NCI-H226 (cell line): ENCODE measurements around the gene PTCH1.

ENCODE experiments used
- DNase-seq: peaks from one replicate; pipeline ENCODE4 v3.0.0-alpha.2; 2015

PTCH1 gene

GRCh38 chr9:95497772-95498171 lies 19.0 kb downstream of the PTCH1 start:
- DNase-seq = no peak

GRCh38 chr9:95496687-95497086 lies 20.1 kb downstream of the PTCH1 start:
- no peak for DNase-seq

- DNase-seq = no peak
Measured at GRCh38 chr9:95495961-95496360, 20.8 kb downstream of the PTCH1 start.

- no peak for DNase-seq
Measured at GRCh38 chr9:95495529-95495928, 21.2 kb downstream of the PTCH1 start.

- DNase-seq = no peak
Measured at GRCh38 chr9:95494416-95495371, 22.1 kb downstream of the PTCH1 start.

GRCh38 chr9:95494022-95494415 lies 22.8 kb downstream of the PTCH1 start:
- no peak for DNase-seq

GRCh38 chr9:95493402-95493801 lies 23.4 kb downstream of the PTCH1 start:
- no peak for DNase-seq

- no peak for DNase-seq
Measured at GRCh38 chr9:95491543-95492320, 25.0 kb downstream of the PTCH1 start.

- DNase-seq = no peak
Measured at GRCh38 chr9:95488954-95489353, 27.8 kb downstream of the PTCH1 start.

GRCh38 chr9:95486318-95486717 lies 30.5 kb downstream of the PTCH1 start:
- DNase-seq = no peak

GRCh38 chr9:95484225-95484624 lies 32.5 kb downstream of the PTCH1 start:
- DNase-seq = no peak

GRCh38 chr9:95483431-95483830 lies 33.3 kb downstream of the PTCH1 start:
- no peak for DNase-seq

- DNase-seq = no peak
Measured at GRCh38 chr9:95482621-95483020, 34.1 kb downstream of the PTCH1 start.

GRCh38 chr9:95481000-95481399 lies 35.8 kb downstream of the PTCH1 start:
- no peak for DNase-seq

- no peak for DNase-seq
Measured at GRCh38 chr9:95480346-95480745, 36.4 kb downstream of the PTCH1 start.

- DNase-seq = no peak
Measured at GRCh38 chr9:95479330-95479729, 37.4 kb downstream of the PTCH1 start.

- no peak for DNase-seq
Measured at GRCh38 chr9:95478335-95478734, 38.4 kb downstream of the PTCH1 start.

GRCh38 chr9:95477885-95478284 lies 38.9 kb downstream of the PTCH1 start:
- DNase-seq = no peak

- no peak for DNase-seq
Measured at GRCh38 chr9:95477441-95477840, 39.3 kb downstream of the PTCH1 start.

GRCh38 chr9:95468791-95469190 lies 48.0 kb downstream of the PTCH1 start:
- DNase-seq = no peak

GRCh38 chr9:95465115-95465514 lies 51.7 kb downstream of the PTCH1 start:
- DNase-seq = no peak

GRCh38 chr9:95463148-95464060 lies 53.4 kb downstream of the PTCH1 start:
- no peak for DNase-seq
